Measurements from ENCODE around the gene ISL2.

Gene ISL2

GRCh38 chr15:76390571-76390970, 54.0 kb downstream of the ISL2 start:
- H3K27me3 Mint-ChIP-seq (ENCODE audit: low read depth, poor library complexity), result no peaks in the 10 kb centered on the region
- peaks cover 5% of the 10 kb centered on the region for H3K36me3 Mint-ChIP-seq (ENCODE audit: low read depth)
- TF ChIP-seq CTCF (IDR thresholded peaks at IDR 0.05), result no peak

GRCh38 chr15:76391309-76391708, 54.7 kb downstream of the ISL2 start:
- no peak for TF ChIP-seq CTCF (IDR thresholded peaks at IDR 0.05)
- Mint-ChIP-seq H3K27me3 (ENCODE audit: low read depth, poor library complexity) (no peaks in the 10 kb centered on the region), H3K27ac (no peak overlapping the region), H3K4me3 (no peak overlapping the region), H3K36me3 (ENCODE audit: low read depth) (peaks cover 9% of the 10 kb centered on the region), H3K9me3 (peaks cover 6% of the 10 kb centered on the region), H3K4me1 (no peaks in the 10 kb centered on the region)
- no peak for DNase-seq

More at GRCh38 chr15:76390571-76390970, 54.0 kb downstream of the ISL2 start:
- Mint-ChIP-seq H3K4me1 (no peaks in the 10 kb centered on the region), H3K27ac (no peak overlapping the region), H3K9me3 (no peaks in the 10 kb centered on the region), H3K4me3 (no peak overlapping the region)
- no peak for DNase-seq

GRCh38 chr15:76391847-76392246, 55.3 kb downstream of the ISL2 start:
- Mint-ChIP-seq H3K4me3 (no peak overlapping the region), H3K9me3 (peaks cover 10% of the 10 kb centered on the region), H3K36me3 (ENCODE audit: low read depth) (peaks cover 13% of the 10 kb centered on the region), H3K27ac (no peak overlapping the region), H3K27me3 (ENCODE audit: low read depth, poor library complexity) (no peaks in the 10 kb centered on the region), H3K4me1 (no peaks in the 10 kb centered on the region)
- no peak for TF ChIP-seq CTCF (IDR thresholded peaks at IDR 0.05)
- DNase-seq, result no peak
